Tibial artery (tissue), 4 donors: Measurements from ENCODE around the gene PHF21A.
"Not testable (repeated sequence)": the region's sequence is repeated elsewhere in the genome, so short reads cannot be mapped to it uniquely, and the experiment has no call there.

Experiments
- DNase-seq, 2 donors: peaks; one replicate each; pipeline ENCODE4 v3.0.0-alpha.2; 2019
- H3K27ac ChIP-seq, 2 donors: fragments of 200-600 bp; sonication (generic) in 1 of 2; 1 replicate in 1 of 2; 2 replicates in 1 of 2; pipeline ENCODE4 v1.5.1; 2018 to 2019; ENCODE audit warnings: mild to moderate bottlenecking in 1 of 2
- H3K27me3 ChIP-seq, 2 donors: fragments of 200-600 bp; sonication (generic) in 1 of 2; one replicate each; pipeline versions ENCODE4 v1.5.1 to v1.6.0; 2016 to 2019
- H3K36me3 ChIP-seq, 3 donors: fragments of 200-600 bp; sonication (generic) in 2 of 3; one replicate each; pipeline ENCODE4 v1.5.1; 2016 to 2019; ENCODE audit warnings: mild to moderate bottlenecking in 2 of 3
- H3K4me1 ChIP-seq, 4 donors: fragments of 200-600 bp; sonication (generic) in 2 of 4; 1 replicate in 3 of 4; 2 replicates in 1 of 4; pipeline ENCODE4 v1.5.1; 2016 to 2019
- H3K4me3 ChIP-seq, 2 donors: fragments of 200-600 bp; sonication (generic) in 1 of 2; 1 replicate in 1 of 2; 2 replicates in 1 of 2; pipeline ENCODE4 v1.5.1; 2018 to 2019; ENCODE audit warnings: mild to moderate bottlenecking in 2 of 2
- H3K9me3 ChIP-seq, 3 donors: fragments of 200-600 bp; sonication (generic) in 1 of 3; one replicate each; pipeline ENCODE4 v1.5.1; 2016 to 2019
- intact Hi-C: fragments of 100-400 bp; cut with DNase I; formaldehyde crosslinking; loops from one replicate; pipeline ENCODE4 v1.15.0; 2023; ENCODE audit warnings: low total_unique reads
- TF ChIP-seq, protein P1 (sequence below), 2 experiments: fragments of 200-600 bp in 1 of 2; fragments of 450-650 bp in 1 of 2; IDR thresholded peaks; one replicate each; pipeline ENCODE4 v1.5.1; 2017 to 2019; ENCODE audit warnings: antibody characterized with exemption in 2 of 2, mild to moderate bottlenecking in 1 of 2, moderate library complexity in 1 of 2

The PHF21A gene

DNA sequence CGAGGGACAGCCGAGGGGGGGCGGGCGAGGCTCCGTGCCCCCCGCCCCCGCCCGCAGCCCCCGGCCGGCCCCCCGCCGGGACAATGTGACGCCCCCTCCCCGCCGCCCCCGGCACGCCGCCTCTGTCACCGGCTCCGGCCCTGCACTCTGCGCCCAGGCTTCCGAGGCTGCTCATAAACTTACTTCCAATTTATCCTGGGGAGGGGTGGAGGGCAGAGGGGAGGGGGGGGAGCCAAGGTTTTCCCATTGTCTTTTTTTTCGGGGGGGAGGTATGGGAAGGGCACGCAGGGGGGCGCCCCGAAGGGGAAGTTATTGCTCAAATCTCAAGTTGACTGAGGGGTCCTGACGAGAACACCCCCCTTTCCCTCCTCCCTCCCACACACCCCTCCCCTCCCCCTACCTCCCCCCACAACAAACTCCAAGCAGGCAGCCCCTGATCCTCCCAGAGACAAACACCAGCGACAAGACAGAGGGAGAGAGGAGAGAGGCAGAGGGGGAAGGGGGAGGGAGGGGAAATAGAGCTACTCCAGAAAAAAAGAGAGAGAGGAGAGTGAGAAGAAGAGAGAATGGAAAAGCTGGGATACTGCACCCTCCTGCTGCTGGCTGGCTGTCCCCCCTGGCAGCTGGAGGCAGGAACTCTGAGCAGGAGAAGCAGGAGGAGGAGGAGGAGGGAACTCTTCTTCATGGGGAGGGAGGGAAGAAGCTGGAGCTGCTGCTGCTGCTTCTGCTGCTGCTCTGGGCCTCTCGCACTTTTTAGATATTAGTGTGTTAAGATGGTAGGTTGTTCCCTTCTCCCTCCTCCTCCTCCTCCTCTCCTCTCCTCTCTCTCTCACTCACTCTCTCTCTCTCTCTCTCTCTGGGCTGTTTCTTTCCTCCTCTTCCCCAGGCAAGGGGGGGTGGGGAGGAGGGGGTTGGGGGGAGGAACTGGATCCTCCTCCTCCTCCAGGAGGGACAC is 631 bp downstream of the PHF21A start:
- H3K4me3 ChIP-seq = peak overlapping the region; percentile 80 to 83
- H3K27ac ChIP-seq = peak overlapping the region; percentile 94 to 95
- intact Hi-C loops = loop anchor here (5.0 kb wide), 1 partner anchor 567 kb away; no protein-coding TSS in a partner anchor
- TF ChIP-seq, protein P1, sequence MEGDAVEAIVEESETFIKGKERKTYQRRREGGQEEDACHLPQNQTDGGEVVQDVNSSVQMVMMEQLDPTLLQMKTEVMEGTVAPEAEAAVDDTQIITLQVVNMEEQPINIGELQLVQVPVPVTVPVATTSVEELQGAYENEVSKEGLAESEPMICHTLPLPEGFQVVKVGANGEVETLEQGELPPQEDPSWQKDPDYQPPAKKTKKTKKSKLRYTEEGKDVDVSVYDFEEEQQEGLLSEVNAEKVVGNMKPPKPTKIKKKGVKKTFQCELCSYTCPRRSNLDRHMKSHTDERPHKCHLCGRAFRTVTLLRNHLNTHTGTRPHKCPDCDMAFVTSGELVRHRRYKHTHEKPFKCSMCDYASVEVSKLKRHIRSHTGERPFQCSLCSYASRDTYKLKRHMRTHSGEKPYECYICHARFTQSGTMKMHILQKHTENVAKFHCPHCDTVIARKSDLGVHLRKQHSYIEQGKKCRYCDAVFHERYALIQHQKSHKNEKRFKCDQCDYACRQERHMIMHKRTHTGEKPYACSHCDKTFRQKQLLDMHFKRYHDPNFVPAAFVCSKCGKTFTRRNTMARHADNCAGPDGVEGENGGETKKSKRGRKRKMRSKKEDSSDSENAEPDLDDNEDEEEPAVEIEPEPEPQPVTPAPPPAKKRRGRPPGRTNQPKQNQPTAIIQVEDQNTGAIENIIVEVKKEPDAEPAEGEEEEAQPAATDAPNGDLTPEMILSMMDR (IDR thresholded peaks at IDR 0.05) = peak in 1 of 2 experiments; percentile 10
- H3K4me1 ChIP-seq = peaks cover 0 to 48% (median 15%) of the 10 kb centered on the region in 4 donors
- no peaks in the 10 kb centered on the region for H3K27me3 ChIP-seq
- H3K36me3 ChIP-seq = no peaks in the 10 kb centered on the region
- no peaks in the 10 kb centered on the region for H3K9me3 ChIP-seq
- DNase-seq = peak; percentile 35 to 72

DNA sequence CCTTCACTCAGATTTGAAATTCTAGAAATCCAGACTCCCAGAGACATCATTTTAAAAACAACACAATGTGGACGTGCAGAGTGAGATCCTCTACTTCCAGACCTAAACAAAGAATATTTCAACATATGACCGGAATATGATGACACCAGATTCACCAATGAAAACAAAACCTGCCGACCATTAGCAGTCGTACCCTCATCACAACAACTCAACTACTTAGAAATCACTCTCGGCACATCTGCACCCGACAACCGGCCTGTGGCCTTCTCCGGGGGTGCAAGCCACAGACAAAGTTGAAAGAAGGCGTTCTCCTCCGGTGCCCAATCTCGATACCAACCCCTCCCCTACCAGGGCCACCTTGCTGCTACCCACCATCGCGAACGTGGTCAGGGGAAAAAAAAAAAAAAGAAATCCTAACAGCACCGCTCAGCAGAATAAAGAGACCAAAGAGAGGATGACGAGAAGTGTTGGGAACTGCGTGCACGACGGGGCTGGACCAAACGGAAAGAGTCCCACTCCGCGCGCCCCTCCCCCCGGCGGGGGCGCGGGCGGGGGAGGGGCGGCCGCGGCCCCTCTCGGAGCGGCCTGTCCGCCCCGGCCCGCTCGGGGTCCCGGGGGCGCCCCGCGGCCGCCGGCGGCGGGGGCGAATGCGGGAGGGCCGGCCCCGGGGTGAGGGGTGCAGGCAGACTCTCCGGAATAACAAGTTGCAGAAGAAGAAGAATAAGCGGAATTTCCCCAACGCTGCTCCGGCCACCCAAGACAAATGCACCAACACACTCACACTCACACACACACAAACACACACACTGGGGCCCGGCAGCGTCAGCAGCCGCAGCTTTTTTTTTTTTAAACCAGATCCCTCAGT is 1.7 kb downstream of the PHF21A start:
- Histone ChIP-seq H3K4me3 (peak overlapping the region; percentile 80 to 83), H3K27ac (peak overlapping the region; percentile 94 to 95), H3K9me3 (no peaks in the 10 kb centered on the region), H3K4me1 (peaks cover 0 to 52% (median 15%) of the 10 kb centered on the region in 4 donors), H3K27me3 (no peaks in the 10 kb centered on the region), H3K36me3 (no peaks in the 10 kb centered on the region)
- TF ChIP-seq, protein P1 (IDR thresholded peaks at IDR 0.05) = no peak
- DNase-seq = peak; percentile 53 to 82
- intact Hi-C loops = loop anchor here (5.0 kb wide), 1 partner anchor 568 kb away; no protein-coding TSS in a partner anchor

DNA sequence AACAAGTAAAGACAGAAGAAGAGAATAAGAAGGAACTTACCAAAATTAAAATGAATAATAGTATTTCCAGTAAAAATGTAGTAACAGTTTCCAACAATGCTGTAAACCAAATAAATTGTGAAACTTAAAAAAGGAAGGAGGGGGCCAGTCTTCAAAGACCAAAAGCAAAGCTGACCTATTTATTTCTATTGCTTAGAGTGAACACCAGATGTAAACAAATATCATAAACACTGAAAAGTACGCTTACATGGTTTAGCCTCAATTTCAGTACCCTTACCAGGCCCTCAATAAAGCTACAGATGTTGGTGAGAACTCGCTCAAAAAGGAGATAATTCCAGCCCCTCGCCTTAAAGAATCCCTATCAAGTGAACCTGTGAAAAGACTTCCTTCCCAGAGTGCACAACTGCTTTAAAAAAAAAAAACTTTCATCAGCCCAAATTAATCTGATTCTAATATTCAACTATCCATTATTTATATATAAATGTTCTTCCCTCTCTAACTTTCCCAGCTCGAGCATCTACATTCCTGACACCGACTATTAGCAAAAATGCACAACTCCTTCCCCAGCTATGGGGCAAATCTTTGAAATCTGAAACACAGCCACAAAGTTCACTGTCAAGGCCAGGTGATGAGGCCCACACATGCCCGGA is 2.4 kb downstream of the PHF21A start:
- intact Hi-C loops = no loop called here
- H3K36me3 ChIP-seq = no peaks in the 10 kb centered on the region
- no peak for DNase-seq
- peak overlapping the region; percentile 94 to 95 for H3K27ac ChIP-seq
- H3K4me1 ChIP-seq = peaks cover 0 to 58% (median 15%) of the 10 kb centered on the region in 4 donors
- H3K9me3 ChIP-seq = no peaks in the 10 kb centered on the region
- H3K4me3 ChIP-seq = peak overlapping the region; percentile 80 to 83
- no peaks in the 10 kb centered on the region for H3K27me3 ChIP-seq
- TF ChIP-seq, protein P1 (IDR thresholded peaks at IDR 0.05) = no peak

DNA sequence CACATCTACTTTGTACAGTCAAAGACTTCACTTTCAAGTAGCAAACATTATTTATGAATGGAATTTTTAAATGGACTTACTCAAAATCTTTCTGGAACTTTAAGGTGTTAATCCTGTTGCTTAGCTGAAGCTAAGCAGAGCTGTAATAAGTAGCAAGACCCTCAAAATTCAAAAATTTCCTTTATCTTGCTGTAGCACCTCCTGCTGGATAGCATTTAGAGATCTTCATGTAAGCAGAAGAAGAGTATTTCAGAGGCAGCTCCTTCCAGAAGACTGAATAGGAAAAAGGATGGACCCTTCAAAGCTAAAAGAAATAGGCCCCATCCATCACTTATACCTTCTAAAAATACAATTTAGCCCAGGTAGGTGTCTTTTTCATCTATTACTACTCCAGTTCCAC is 3.4 kb downstream of the PHF21A start:
- Histone ChIP-seq H3K27me3 (no peaks in the 10 kb centered on the region), H3K4me3 (no peak overlapping the region), H3K36me3 (no peaks in the 10 kb centered on the region), H3K9me3 (no peaks in the 10 kb centered on the region), H3K4me1 (peaks cover 0 to 55% (median 17%) of the 10 kb centered on the region in 4 donors), H3K27ac (peak overlapping the region; percentile 94 to 95)
- intact Hi-C loops = no loop called here
- no peak for DNase-seq
- TF ChIP-seq, protein P1 (IDR thresholded peaks at IDR 0.05) = no peak

DNA sequence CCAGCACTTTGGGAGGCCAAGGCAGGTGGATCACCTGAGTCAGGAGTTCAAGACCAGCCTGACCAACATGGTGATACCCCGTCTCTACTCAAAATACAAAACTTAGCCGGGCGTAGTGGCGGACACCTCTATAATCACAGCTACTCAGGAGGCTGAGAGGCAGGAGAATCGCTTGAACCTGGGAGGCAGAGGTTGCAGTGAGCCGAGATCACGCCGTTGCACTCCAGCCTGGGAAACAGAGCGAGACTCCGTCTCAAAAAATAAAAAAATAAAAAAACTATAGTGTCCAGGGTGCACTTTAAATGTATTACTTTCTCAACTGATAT is 4.6 kb downstream of the PHF21A start:
- intact Hi-C loops, H3K4me3 ChIP-seq: not testable (repeated sequence)

More for the DNA sequence above, 4.6 kb downstream of the PHF21A start:
- H3K36me3 ChIP-seq, DNase-seq, H3K9me3 ChIP-seq, H3K27me3 ChIP-seq: not testable (repeated sequence)
- Histone ChIP-seq H3K4me1 (peaks cover 0 to 55% (median 16%) of the 10 kb centered on the region in 4 donors), H3K27ac (peak overlapping the region in 1 of 2 donors; percentile 42)
